NCI-H774 (cell line): ENCODE data around the gene ALDH1B1.

Experiments used
- DNase-seq: peaks from one replicate; lab custom pipeline; 2025; lab: John Stamatoyannopoulos, UW

The ALDH1B1 gene

DNA sequence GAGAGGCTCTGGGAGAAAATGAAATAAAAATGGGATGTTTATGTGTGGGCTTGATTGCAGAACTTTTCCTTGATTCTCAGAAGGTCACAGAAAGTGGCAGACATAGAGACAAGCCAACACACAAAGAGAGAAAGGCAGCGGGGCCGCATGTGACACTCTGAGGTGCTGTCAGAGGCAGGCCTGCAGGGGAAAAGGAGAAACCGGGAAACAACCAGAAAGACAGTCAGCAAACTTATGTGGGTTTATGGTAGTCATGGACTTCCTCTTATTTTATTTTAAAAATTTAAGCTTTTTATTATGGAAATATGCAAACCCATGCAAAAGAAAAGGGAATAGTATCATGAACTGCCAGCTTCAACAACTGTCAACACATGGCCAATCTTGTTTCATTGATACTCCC, 48.0 kb downstream of the ALDH1B1 start:
- no peak for DNase-seq

DNA sequence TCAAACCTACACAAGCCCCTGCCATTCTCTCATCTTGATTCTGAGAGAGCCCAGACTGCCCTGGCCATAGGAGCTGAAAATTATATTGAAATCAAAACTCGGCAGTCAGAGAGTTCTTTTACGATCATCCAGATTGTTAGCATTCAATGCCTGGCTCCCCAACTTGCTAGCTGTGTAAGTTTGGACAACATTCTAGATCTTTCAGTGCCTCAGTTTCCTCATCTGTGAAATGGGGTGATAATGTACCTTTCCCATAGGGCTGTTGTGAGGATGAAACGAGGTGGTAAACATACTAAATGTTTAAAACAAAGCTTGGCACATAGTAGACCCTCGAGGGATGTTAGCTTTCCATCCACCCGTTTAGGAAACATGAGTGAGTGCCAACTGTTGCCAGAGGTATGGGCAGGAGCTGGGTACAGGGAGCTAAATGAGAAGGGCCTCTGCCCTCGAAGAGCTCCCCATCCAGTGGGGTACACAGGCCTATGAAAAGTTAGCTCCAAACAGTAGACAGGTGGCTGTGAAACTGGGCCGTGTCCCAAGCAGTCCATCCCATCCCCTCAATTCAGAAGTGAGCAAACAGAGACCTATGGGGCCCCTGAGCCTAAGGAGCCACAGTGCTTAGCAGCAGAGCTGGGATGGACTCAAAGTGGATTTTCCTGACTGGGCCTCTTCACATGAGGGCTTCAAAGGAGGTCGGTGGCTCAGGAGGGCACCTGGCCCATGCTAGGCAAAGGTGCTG, 49.0 kb downstream of the ALDH1B1 start:
- DNase-seq: no peak

DNA sequence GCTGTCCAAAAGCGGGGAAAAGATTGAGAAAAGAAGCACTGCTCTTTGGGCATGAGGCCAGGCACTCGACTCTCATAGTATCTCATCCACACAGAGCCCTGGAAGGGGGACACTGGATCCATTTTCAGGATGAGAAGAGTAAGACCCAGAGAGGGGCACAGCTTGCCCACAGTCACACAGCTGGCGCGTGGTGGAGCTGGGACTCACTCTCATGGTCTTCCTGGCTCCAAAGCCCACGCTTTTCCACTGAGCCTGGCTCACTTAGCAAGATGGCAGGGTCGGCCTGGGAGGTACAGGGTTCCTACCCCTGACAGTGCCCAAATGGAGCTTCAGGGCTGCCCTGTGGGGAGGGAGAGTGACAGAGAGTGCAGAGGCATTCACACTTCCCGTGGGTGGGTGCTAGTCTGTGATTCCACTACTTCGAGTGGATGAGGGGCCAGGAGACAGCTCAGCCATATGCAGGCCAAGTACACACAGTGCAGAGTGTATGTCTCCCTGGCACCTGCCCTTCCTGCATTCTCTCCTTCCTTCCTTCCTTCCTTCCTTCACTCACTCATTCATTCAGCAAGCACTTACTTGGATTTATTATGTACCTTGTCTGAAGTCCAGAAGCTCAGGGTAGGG, 50.1 kb downstream of the ALDH1B1 start:
- no peak for DNase-seq

DNA sequence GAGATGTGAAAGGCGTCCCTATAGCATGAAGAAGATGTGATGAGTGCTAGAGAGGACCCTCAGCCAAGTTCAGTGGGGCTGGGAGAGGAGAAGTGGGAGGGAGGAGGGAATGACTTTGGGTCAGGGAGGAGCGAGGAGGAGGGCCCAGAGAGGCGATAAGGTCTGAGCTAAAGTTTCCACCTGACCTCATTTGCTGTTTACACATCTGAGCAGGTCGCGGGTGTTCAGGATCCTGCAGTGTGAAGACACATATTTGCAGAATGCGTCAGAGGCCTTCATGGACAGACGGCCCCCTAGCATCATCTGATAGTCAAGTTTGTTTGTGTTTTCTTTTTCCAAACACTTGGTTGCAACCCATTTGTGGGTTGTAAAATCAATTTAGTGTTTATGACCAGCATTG, 50.7 kb downstream of the ALDH1B1 start:
- DNase-seq: no peak

DNA sequence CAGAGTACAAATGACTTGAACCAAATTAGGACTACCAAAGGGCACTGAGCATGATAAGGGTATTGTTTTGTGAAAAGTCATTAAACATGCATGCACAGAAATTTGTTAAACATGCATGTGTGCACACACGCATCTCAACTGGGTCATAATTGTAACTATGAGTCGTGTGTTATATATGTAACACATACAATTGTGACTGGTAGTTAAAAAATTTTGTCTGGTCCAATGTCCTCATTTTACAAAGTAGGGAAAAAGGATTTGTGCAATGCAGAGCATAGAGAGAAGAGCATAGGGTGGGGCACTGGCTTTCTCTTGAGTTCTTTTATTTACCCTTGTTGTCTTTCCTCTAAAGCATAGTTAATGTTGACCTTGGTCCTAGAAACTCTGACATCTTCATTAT, 51.1 kb downstream of the ALDH1B1 start:
- no peak for DNase-seq

DNA sequence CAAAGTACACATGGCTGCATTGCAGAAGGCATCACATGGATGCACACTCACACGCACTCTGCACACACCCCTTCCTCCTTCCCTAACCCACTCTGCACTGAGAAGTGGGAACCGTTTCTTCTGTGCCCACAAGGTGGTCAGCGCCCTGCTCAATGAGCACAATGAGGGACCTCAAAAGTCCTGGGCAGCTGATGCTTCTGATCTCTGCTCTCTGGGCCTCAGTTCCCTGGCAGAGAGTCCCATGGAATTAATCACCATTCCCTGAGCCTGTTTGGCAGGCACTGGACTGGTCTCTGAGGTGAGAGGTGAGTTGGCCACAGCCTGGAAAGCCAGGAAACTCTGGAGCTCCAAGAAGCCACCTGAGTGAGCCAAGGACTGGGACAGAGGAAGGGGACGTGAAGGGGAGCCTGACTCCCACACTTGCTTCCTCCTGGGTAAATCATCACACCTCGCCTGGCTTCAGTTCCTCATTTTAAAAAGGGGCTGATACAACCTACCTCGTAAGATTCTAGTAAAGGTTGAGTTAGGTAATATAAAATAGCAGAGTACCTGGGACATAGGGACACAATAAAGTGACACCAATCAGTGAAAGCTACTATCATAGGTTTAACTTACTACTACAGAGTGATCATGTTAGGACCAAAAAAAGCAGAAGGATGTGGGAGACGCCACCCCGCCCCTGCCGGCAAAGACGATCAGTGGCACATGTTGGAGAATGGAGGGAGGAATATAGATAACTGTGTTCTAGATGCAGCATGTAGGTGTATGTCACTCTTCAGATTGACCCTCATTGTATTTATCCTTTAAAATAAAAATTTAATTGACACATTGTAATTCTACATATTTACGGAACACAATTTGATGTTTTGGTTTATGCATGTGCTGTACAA, 52.9 kb downstream of the ALDH1B1 start:
- no peak for DNase-seq

DNA sequence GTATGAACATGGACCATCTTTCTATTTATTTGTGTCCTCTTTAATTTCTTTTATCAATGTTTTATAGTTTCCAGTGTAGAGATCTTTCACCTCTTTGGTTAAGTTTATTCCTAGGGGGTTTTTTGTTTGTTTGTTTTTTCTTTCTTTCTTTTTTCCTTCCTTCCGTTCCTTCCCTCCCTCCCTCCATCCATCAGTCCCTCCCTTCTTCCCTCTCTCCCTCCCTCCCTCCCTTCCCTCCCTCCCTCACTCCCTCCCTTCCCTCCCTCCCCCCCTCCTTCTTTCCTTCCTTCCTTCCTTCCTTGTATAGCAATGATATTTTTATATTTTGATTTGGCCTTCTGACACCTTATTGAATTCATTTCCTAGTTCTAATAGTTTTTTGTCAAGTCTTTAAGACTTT, 55.2 kb downstream of the ALDH1B1 start:
- no peak for DNase-seq
